ENCODE measurements around the gene ARHGEF4.
A peak's percentile ranks its signal among the peaks of the same experiment; 100 is the strongest.

ARHGEF4 gene

DNA sequence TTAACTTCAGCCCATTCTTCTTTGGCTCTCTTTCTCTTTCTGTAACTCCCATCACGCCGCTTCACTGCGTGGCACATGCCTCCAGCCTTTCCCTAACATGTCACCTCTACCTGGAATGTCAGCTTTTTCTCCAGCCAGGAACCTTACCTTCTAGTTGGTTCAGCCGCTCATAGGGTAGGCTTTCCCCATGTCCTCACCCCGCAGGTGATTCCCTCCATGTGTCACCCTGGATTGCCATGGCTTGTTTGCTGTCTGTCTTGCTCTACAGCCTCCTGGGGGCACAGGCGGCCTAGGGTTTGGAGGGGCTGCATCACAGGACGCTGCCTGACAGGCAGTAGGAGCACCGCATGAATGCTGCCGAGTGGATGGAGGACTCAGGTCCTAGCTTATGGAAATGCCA lies 39.2 kb downstream of the ARHGEF4 start:
- H3K9me3 Mint-ChIP-seq = no peaks in the 10 kb centered on the region
- DNase-seq (no peak), ATAC-seq (no peak)
- H3K4me3 Mint-ChIP-seq = no peak overlapping the region
- peak overlapping the region in 1 of 2 donors; percentile 55 for H3K27ac Mint-ChIP-seq
- H3K27me3 Mint-ChIP-seq = peaks cover 30% of the 10 kb centered on the region
- H3K4me1 Mint-ChIP-seq = no peaks in the 10 kb centered on the region

DNA sequence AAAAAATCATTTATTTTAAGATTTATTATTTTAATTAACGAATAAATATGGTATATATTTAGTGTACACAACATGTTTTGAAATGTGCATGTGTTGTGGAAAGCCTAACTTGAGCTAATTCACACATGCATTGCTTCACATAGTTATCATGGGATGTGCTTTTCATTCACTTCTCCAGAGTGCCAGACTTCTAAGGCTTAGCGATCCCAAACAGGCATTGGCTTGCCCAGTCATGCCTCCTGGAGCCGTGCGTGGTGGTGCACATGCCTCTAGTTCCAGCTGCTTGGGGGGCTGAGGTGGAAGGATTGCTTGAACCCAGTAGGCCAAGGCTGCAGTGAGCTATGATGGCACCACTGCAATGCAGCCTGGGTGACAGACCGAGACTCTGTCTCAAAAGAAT lies 40.5 kb downstream of the ARHGEF4 start:
- no peak for ATAC-seq
- no peaks in the 10 kb centered on the region for H3K9me3 Mint-ChIP-seq
- H3K4me3 Mint-ChIP-seq = no peak overlapping the region
- H3K4me1 Mint-ChIP-seq = no peaks in the 10 kb centered on the region
- peaks cover 37% of the 10 kb centered on the region for H3K27me3 Mint-ChIP-seq
- DNase-seq = no peak
- no peak overlapping the region for H3K27ac Mint-ChIP-seq

DNA sequence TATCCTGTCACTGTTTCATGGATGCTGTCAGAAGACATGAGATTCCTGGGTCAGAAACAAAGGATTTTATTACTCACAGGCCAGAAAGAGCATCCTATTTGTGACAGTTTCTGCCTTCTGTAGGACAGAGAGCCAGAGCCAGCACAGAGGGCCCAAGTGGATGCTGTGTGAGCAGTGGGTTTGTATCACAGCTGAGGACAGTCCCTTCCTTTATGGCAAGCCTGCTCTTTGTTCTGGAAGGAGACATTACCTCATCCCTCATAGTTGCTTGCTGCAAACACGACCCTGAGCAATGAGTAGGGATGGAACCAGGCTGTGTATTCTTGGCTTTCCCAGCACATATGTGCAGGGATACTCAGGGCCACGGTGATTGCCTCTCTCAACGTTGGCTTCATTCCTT lies 41.6 kb downstream of the ARHGEF4 start:
- Mint-ChIP-seq H3K4me1 (no peaks in the 10 kb centered on the region), H3K27me3 (peaks cover 37% of the 10 kb centered on the region), H3K27ac (no peak overlapping the region), H3K4me3 (no peak overlapping the region), H3K9me3 (no peaks in the 10 kb centered on the region)
- no peak for ATAC-seq
- DNase-seq = no peak

DNA sequence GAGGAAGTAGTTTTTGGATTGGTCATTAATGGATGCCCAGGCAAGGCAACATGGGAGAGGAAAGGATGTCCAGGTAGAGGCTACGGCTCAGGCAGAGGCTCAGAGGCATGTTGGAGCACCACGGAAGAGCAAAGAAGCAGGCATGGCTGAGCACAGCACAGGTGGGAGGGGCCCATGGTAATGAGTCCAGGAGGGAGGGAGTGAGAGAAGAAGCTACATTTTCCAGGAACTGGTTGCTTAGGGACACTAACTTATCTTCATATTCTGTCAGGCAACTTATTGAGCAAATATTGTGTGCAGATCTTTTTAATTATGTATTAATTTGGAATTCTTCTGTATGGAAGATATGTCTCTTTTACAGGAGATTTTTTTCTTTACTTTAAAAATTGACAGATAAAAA lies 42.2 kb downstream of the ARHGEF4 start:
- H3K27me3 Mint-ChIP-seq = peaks cover 37% of the 10 kb centered on the region
- H3K9me3 Mint-ChIP-seq = no peaks in the 10 kb centered on the region
- ATAC-seq (no peak), DNase-seq (no peak)
- no peaks in the 10 kb centered on the region for H3K4me1 Mint-ChIP-seq
- H3K4me3 Mint-ChIP-seq = no peak overlapping the region
- H3K27ac Mint-ChIP-seq = no peak overlapping the region

DNA sequence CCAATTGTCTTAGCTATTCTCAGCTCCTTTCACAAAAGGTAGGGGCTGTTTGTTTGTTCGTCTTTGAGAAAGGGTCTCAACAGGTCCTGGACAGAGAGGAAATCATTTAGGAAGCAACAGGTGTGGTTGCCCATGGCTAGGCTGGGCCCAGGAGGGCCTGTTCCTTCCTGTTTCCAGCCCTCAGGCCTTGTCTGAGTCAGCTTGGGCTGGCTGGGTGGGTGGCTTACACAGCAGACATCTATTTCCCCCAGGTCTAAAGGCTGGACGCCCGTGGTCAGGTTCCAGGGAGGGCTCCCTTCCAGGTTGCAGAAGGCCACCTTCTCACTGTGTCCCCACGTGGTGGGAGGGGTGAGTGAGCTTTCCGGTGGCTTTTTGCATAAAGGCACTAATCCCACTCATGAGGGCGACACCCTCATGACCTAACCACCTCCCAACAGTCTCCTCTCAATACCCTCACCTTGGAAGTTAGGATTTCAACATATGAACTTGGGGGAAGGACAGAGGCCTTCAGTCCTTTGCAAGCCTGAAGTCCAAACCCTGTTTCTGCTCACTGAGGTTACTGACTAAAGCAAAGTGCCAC lies 45.5 kb downstream of the ARHGEF4 start:
- ATAC-seq = no peak
- no peaks in the 10 kb centered on the region for H3K9me3 Mint-ChIP-seq

DNA sequence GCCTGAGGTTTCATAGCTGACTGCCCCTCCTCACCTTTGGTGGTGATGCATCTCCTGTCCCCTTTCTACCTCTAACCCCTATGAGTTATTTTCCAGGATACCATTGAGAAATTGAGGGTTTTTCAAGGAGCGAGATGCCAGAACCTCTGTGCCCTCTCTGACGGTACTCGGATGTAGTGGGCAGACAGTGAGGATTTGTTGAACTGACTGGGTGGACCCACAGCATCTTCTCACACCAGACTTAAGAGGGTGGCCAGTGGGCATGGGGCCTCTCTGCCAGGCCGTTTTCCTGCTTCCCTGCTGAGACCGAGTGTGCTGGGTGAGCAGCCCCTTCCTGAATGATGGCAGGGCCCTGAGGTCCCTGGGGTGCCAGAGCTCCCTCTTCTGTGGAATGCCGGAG lies 46.3 kb downstream of the ARHGEF4 start:
- no peaks in the 10 kb centered on the region for H3K9me3 Mint-ChIP-seq
- no peak for ATAC-seq
- H3K4me1 Mint-ChIP-seq = no peaks in the 10 kb centered on the region
- no peak overlapping the region for H3K27ac Mint-ChIP-seq
- peaks cover 27% of the 10 kb centered on the region for H3K27me3 Mint-ChIP-seq
- H3K4me3 Mint-ChIP-seq = no peak overlapping the region
- no peak for DNase-seq

More for the DNA sequence above, 45.5 kb downstream of the ARHGEF4 start:
- no peak overlapping the region for H3K4me3 Mint-ChIP-seq
- H3K4me1 Mint-ChIP-seq = no peaks in the 10 kb centered on the region
- no peak for DNase-seq
- H3K27ac Mint-ChIP-seq = no peak overlapping the region
- H3K27me3 Mint-ChIP-seq = peaks cover 21% of the 10 kb centered on the region

DNA sequence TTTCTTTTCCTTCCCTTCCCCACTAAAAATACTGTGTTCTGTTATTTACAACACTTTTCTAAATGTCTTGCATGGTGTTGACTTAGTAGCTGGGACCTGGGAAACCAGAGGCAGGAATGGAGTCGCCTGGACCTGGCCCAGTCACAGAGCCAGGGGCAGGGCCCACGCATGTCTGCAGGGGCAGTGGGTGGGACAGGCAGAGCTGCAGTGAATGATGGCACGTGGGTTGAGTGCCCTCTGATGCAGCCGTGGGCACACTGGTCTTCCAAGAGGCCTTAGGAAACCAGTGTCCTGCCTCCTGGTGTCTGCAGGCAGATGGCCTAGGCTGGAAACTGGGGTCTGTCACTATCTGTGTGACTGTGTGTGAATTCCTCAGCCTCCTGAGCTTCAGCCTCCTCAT lies 46.8 kb downstream of the ARHGEF4 start:
- ATAC-seq = no peak
- DNase-seq = no peak
- peaks cover 26% of the 10 kb centered on the region for H3K27me3 Mint-ChIP-seq
- H3K4me1 Mint-ChIP-seq = no peaks in the 10 kb centered on the region
- no peaks in the 10 kb centered on the region for H3K9me3 Mint-ChIP-seq
- H3K4me3 Mint-ChIP-seq = no peak overlapping the region
- no peak overlapping the region for H3K27ac Mint-ChIP-seq

DNA sequence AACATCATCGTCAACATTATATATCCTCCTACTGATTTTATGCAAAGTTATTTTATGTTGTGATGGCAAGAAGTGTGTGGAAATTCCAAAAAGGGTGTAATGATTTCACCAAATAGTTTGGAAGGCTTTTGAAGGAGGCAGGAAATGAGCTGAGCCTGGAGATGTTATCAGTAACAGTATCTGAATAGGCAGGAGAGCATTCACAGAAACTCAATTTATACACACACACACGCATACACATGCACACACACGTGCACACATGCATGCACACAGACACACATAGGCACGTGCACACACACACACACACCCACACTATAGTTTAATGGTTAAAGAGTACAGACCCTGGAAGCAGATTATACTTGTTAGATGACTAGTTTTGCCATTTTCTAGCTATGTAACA lies 47.3 kb downstream of the ARHGEF4 start:
- H3K4me3 Mint-ChIP-seq = no peak overlapping the region
- no peaks in the 10 kb centered on the region for H3K9me3 Mint-ChIP-seq
- H3K4me1 Mint-ChIP-seq = no peaks in the 10 kb centered on the region
- peaks cover 21% of the 10 kb centered on the region for H3K27me3 Mint-ChIP-seq
- H3K27ac Mint-ChIP-seq = no peak overlapping the region
- ATAC-seq = no peak
- DNase-seq = no peak

DNA sequence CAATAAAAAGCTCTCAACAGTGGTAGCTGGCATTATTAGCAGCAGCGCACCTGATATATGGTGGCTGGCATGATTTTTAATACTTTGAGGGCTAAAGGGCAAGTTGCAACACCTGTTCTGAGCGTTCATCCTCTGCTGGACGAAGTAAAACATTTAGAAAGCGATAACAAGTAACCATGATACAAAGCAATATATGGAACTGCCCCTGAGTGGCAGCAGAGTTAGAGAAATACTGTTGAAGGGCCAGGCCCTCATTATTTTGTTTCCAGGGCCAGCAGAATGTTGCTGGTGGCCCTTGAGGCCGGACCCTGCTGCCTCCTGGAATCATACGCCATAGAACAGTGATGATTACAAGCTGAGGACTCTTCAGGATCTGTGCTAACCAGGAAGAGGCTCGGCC lies 47.8 kb downstream of the ARHGEF4 start:
- Mint-ChIP-seq H3K9me3 (no peaks in the 10 kb centered on the region), H3K27ac (no peak overlapping the region), H3K4me1 (no peaks in the 10 kb centered on the region), H3K4me3 (no peak overlapping the region), H3K27me3 (peaks cover 20% of the 10 kb centered on the region)
- no peak for ATAC-seq
- DNase-seq = no peak

DNA sequence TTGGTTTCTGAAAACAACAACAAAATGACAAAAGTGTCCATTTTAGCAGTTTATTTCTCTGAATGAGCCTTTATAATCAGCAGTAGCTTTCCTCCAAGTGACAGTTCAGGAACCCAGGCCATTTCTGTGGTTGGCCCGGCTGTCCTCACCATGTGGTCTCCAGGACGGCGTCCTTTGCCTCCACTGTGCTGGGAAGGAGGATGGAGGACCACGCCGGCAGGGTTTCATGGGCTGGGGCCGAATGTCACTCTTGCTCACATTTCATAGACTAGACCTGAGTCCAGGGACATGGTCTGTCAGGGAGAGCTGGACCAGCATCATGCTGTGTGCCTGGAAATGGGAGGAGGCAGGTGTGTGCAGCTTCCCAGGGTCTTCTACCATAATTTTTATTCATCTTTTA lies 50.9 kb downstream of the ARHGEF4 start:
- Mint-ChIP-seq H3K27me3 (peaks cover 15% of the 10 kb centered on the region), H3K9me3 (no peaks in the 10 kb centered on the region), H3K4me3 (no peak overlapping the region), H3K4me1 (no peaks in the 10 kb centered on the region), H3K27ac (no peak overlapping the region)
- DNase-seq (no peak), ATAC-seq (no peak)

DNA sequence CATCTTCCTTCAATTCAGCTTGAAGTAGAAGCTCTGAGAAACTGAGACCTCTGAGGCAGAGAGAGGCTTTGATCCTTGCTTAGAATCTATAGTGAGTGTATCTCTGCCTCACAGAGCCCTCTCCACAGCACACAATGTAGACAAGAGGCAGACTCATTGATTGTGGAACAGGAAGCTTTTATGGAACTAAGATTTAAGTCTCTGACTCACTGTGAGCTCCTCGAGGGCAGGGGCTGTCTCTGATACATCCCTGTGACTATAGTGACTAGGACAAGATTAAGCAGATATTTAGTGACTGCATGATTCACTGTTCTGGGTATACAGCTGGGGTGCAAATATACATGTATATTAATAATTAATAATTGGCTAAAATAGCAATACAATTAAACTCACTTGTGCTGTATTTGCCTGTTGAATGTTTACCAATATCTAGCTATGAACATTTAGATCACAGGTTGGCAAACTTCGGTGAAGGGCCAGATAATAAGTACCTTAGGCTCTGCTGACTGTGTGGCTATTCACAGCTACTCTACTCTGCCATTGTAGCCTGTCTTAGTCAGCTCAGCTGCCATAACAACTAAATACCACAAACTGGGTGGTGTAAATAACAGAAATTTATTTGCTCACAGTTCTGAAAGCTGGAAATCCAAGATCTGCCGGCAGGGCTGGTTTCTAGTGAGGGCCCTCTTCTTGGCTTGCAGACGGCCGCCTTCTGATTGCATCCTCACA lies 54.4 kb downstream of the ARHGEF4 start:
- ATAC-seq = no peak
- DNase-seq = no peak
- H3K27ac Mint-ChIP-seq = no peak overlapping the region
- H3K4me3 Mint-ChIP-seq = no peak overlapping the region
- peaks cover 29% of the 10 kb centered on the region for H3K27me3 Mint-ChIP-seq
- no peaks in the 10 kb centered on the region for H3K4me1 Mint-ChIP-seq
- peaks cover 0 to 6% of the 10 kb centered on the region in 2 donors for H3K9me3 Mint-ChIP-seq

DNA sequence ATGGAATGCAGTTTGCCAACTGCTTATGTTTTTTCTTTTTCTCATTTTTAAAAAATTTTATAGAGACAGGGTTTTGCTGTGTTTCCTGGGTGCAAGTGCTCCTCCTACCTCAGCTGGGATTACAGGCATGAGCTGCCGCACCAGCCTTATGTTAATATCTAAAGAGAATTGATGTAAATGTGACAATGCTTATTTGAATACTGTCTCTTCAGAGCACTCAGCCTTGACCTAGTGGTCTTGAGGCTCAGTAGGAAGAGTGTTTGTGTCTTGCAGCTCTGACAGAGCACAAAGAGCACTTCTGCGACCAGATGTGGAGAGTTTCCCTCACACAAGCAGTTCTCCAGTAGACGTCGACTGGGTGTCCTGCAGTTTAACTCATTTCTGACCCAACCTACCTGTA lies 55.3 kb downstream of the ARHGEF4 start:
- DNase-seq (no peak), ATAC-seq (no peak)
- Mint-ChIP-seq H3K9me3 (peaks cover 0 to 6% of the 10 kb centered on the region in 2 donors), H3K4me3 (no peak overlapping the region), H3K27ac (no peak overlapping the region), H3K4me1 (no peaks in the 10 kb centered on the region), H3K27me3 (peaks cover 29% of the 10 kb centered on the region)

DNA sequence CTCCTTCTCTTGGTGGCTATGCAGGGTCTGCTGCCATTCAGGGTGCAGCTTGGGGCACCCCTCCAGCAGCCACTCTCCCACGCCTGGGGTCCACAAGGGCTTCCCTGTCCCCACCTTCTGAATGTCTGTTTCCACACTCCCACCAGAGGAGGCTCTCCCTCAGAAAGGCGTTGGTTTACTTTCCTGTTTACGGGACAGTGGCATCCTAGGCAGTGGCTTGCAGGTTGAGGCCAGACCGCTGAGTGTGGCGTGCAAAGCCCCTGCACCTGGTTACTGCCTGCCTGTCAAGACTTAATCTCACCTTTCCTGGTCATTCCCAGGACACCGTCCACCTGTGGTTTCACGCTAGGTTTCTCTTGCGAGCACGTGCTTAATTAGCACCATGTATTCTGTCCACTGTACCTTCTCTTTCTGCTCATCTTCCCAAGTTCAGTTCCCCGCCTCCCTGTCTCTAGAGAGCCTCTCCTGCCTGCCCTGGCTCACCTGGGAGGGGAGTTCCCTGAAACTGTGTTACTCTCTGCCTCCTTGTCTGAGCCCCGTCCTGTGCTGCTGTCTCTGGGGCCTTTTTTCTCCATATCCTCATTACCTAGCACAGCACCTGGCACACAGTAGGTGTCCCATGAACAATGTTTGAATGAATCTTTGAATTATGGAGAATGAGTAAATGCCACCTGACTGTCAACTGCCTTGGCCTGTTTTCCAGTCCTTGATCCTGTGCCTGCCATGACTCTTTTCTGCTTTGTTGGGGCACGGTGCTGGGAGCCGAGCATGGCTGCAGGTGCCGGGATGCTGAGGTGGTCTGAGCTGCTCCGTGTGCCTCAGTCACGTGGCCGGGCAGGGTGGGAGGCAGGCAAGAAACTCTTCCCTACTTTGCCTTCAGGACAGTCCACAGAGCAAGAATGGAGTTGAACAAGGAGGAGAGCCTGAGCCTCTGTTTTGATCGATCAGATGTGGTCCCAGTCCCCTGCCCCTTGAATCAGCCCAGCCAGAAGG lies 56.4 kb downstream of the ARHGEF4 start:
- ATAC-seq (peak; percentile 28), DNase-seq (no peak)
- Mint-ChIP-seq H3K4me1 (no peaks in the 10 kb centered on the region), H3K27ac (no peak overlapping the region), H3K27me3 (peaks cover 24% of the 10 kb centered on the region), H3K4me3 (no peak overlapping the region), H3K9me3 (peaks cover 0 to 6% of the 10 kb centered on the region in 2 donors)

DNA sequence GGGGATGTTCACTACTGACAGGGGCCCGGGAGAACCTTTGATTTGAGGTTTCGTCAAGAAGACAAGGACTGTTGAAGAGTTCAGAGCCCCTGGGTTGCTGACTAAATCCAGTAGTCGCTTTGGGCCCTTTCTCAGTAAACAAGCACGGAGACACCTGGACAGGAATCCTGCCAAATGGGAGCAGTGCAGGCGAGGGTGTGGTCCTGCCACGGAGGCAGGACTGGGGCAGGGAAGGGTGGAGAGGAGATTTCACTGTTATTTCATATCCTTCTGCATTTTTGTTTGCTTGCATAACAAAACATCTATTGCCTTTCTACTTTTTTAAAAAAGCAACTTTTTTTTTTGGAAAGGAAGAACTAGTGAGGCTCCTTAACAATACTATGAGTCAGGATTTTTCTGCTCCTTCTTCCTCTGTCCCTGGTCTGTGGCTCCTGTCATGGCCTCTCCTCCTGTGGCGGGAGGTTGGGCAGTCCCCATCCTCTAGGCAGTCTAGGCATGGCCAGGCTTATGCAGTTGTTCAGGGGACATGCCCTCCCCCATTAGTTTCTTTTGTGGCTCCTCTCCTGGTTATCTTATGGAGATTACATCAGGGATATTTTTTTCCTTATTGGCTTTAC lies 57.7 kb downstream of the ARHGEF4 start:
- H3K27me3 Mint-ChIP-seq = peaks cover 37% of the 10 kb centered on the region
- H3K4me1 Mint-ChIP-seq = no peaks in the 10 kb centered on the region
- H3K27ac Mint-ChIP-seq = no peak overlapping the region
- peaks cover 0 to 6% of the 10 kb centered on the region in 2 donors for H3K9me3 Mint-ChIP-seq
- DNase-seq = no peak
- no peak overlapping the region for H3K4me3 Mint-ChIP-seq
- ATAC-seq = no peak

DNA sequence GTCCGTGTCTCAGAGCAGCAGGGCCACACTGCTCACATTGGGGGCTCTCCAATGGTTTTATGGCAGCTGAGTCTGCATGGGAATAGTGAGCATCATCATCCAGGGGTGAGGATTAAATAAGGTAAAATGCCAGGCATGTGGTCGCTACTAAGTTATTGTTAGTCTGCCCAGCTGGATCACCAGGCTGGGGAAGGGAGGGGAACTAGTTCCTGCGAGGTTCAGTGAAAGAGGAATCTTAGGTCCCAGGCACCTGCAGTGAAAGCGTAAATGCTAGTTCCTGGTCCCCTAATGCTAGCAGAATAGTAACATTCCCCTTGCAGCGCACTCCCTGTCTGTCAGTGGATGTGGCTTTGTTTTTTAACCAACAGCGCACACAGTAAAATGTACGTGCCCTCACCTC lies 60.1 kb downstream of the ARHGEF4 start:
- Mint-ChIP-seq H3K4me1 (no peaks in the 10 kb centered on the region), H3K4me3 (no peak overlapping the region), H3K9me3 (peaks cover 0 to 6% of the 10 kb centered on the region in 2 donors), H3K27me3 (peaks cover 40% of the 10 kb centered on the region), H3K27ac (no peak overlapping the region)
- ATAC-seq (no peak), DNase-seq (no peak)
